ENCODE results near the gene ITIH3.

ITIH3 gene

DNA sequence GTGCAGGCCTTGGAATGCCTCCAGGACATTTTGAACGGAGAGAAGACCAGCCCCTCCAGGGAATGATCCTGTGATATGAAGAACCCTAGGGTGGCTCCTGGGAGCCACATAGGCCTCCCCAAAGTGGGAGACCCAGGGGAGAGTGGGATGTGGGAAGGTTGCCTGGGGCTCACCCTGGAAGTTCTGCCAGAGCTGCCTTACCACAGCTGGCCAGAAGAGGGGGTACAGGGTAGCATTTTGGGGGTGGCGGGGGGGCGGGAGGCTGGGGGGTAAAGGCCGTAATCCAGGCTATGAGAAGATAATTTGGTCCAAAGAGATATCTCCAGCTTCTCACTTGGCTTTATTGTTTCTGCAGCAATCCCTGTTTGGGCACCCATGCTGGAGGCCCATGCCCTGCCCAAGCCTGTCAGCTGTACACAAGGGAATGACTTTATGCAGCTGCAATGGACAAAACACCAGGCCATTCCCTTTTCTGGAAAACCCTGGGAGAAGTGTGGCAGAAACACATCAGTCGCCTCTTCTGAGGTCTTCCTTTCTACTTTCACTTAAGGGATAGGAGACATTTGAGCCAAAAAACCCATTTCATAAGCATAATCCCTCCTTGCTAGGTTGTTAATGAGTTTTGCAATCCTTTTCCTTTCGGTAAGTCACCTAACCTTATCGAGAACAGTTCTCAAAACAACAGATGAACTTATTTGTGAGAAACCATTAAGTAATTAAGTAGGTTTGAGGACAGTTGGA lies 51.3 kb downstream of the ITIH3 start:
- TF ChIP-seq GATA2 (IDR thresholded peaks at IDR 0.05; ENCODE audit: low read depth, low read length) (no peak), GATA3 (IDR thresholded peaks at IDR 0.05; ENCODE audit: low read depth, low read length) (no peak)

DNA sequence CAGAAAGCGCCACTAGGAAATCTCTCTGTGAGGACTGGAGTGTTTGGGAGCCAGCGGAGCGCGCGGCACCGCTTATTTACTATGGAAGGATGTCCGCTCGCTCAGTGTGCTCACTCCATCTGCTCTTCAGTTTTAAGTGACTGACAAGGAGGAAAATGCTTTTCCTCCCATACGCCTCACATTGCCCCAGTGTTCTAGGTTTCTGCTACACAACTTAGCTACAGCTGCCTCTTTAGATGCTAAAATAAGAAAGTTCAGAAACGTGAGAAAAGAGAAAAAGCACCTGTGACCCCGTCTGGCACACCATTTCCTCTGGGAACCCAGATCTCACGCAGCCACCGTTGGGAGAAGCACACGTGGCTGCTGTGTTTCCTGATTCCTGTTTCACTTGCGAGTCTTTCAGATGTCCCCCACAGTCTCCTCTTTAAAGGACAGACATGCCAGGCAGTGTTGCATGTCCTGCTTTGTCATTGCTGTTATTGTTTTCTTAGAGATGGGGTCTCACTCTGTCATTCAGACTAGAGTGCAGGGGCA lies 51.9 kb downstream of the ITIH3 start:
- no peak for TF ChIP-seq GATA3 (IDR thresholded peaks at IDR 0.05; ENCODE audit: low read depth, low read length)
- no peak for TF ChIP-seq GATA2 (IDR thresholded peaks at IDR 0.05; ENCODE audit: low read depth, low read length)

GRCh38 chr3:52847241-52847640 lies 52.6 kb downstream of the ITIH3 start:
- TF ChIP-seq GATA2 (IDR thresholded peaks at IDR 0.05; ENCODE audit: low read depth, low read length) (no peak), GATA3 (IDR thresholded peaks at IDR 0.05; ENCODE audit: low read depth, low read length) (no peak)

- TF ChIP-seq GATA3 (IDR thresholded peaks at IDR 0.05; ENCODE audit: low read depth, low read length): no peak
These were observed 53.1 kb downstream of the ITIH3 start for GRCh38 chr3:52847726-52848125.

GRCh38 chr3:52848617-52849016 lies 54.0 kb downstream of the ITIH3 start:
- no peak for TF ChIP-seq GATA3 (IDR thresholded peaks at IDR 0.05; ENCODE audit: low read depth, low read length)
- no peak for TF ChIP-seq GATA2 (IDR thresholded peaks at IDR 0.05; ENCODE audit: low read depth, low read length)

DNA sequence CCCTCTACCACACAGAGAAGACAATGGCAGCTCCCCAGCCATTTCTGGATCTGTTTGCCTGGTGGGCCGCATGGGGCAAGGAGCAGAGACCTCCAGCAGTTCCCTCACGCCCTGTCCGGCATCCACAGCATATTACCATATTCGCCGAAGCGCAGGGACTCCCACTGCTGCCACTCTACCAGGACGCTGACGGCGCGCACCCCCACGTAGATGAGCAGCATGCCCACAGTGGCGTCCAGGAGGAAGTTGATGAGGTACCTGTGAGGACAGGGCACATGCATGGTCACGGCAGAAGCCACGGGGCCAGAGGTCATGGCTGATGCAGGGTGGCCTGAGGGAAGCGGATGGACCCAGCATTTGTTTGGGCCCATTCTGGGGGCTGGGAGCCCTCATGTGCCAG lies 55.1 kb downstream of the ITIH3 start:
- TF ChIP-seq GATA3 (IDR thresholded peaks at IDR 0.05; ENCODE audit: low read depth, low read length) (no peak), GATA2 (IDR thresholded peaks at IDR 0.05; ENCODE audit: low read depth, low read length) (no peak)

DNA sequence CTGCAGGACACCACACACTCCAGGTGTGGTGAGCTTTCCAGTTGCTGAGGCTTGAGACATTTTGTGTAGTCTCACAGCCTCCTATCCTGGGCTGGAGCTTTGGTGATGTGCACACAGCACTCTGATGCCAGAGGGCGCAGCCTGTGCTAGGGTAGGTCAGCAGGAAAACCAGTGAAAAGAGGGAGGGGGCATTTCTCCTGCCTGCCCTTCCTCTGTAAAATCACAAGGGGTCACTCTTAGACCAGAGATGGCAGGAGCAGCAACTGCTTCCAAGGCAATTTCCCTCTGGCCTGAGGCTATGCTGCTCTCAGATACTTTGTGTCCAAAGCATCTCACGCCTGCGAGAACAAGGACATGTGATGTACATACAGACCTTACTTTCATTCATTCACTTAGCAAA lies 56.8 kb downstream of the ITIH3 start:
- TF ChIP-seq GATA3 (IDR thresholded peaks at IDR 0.05; ENCODE audit: low read depth, low read length): no peak
- TF ChIP-seq GATA2 (IDR thresholded peaks at IDR 0.05; ENCODE audit: low read depth, low read length): no peak

DNA sequence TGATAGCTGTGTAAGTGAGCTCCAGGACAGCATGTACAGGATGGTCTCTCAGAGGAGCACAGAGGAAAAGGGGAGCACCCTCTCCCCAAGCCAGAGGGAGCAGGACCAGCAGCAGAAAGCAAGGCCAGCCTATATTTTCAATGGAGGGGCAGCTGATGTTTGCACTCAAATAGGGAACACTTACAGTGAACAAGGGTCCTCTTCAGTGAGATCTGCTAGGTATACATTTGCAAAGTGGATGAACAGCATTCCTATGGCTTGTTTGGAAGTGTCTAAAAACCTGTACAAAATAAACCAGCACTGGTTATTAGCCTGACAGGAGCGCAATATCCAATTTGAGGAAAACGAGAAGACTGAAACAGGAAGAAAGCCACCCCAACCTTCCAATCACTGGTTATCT lies 57.8 kb downstream of the ITIH3 start:
- TF ChIP-seq GATA2 (IDR thresholded peaks at IDR 0.05; ENCODE audit: low read depth, low read length): no peak
- TF ChIP-seq GATA3 (IDR thresholded peaks at IDR 0.05; ENCODE audit: low read depth, low read length): no peak

DNA sequence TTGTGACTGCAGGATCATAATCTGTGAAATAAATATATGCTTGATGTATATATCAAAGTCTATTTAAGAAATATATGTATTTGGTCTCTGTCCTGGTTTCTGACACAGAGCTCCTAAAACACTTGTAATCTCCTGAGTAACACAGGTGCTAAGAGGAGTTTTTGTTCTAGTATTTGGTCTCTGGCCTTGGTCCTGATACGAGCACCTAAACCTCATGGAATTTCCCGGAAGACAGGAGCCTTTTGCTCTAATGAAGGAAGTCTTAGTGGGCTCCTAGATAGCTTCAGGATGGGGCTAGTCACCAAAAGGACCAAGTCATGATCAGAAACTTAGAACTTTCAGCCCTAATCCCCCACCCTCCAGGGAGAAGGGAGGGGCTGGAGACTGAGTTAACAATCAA lies 59.4 kb downstream of the ITIH3 start:
- no peak for TF ChIP-seq GATA3 (IDR thresholded peaks at IDR 0.05; ENCODE audit: low read depth, low read length)
- TF ChIP-seq GATA2 (IDR thresholded peaks at IDR 0.05; ENCODE audit: low read depth, low read length): no peak

- TF ChIP-seq GATA3 (IDR thresholded peaks at IDR 0.05; ENCODE audit: low read depth, low read length): no peak
- TF ChIP-seq GATA2 (IDR thresholded peaks at IDR 0.05; ENCODE audit: low read depth, low read length): no peak
These were observed 62.1 kb downstream of the ITIH3 start for GRCh38 chr3:52856666-52857065.

GRCh38 chr3:52857133-52857532 lies 62.5 kb downstream of the ITIH3 start:
- no peak for TF ChIP-seq GATA3 (IDR thresholded peaks at IDR 0.05; ENCODE audit: low read depth, low read length)
- TF ChIP-seq GATA2 (IDR thresholded peaks at IDR 0.05; ENCODE audit: low read depth, low read length): no peak

- TF ChIP-seq GATA3 (IDR thresholded peaks at IDR 0.05; ENCODE audit: low read depth, low read length) (no peak), GATA2 (IDR thresholded peaks at IDR 0.05; ENCODE audit: low read depth, low read length) (no peak)
These were observed 63.3 kb downstream of the ITIH3 start for GRCh38 chr3:52857864-52858263.

Measured in SH-SY5Y (cell line).